GM18909 (cell line): ENCODE results near the gene SCN1B.
"Not testable (repeated sequence)": the region's sequence is repeated elsewhere in the genome, so short reads cannot be mapped to it uniquely, and the experiment has no call there.

ENCODE experiments used
- ATAC-seq: cut with Tn5 transposase; IDR thresholded peaks from one replicate; pipeline ENCODE4 v1.9.1; 2021; ENCODE audit warnings: mild to moderate bottlenecking; ENCODE audit not compliant: unreplicated experiment, poor library complexity

SCN1B gene

DNA sequence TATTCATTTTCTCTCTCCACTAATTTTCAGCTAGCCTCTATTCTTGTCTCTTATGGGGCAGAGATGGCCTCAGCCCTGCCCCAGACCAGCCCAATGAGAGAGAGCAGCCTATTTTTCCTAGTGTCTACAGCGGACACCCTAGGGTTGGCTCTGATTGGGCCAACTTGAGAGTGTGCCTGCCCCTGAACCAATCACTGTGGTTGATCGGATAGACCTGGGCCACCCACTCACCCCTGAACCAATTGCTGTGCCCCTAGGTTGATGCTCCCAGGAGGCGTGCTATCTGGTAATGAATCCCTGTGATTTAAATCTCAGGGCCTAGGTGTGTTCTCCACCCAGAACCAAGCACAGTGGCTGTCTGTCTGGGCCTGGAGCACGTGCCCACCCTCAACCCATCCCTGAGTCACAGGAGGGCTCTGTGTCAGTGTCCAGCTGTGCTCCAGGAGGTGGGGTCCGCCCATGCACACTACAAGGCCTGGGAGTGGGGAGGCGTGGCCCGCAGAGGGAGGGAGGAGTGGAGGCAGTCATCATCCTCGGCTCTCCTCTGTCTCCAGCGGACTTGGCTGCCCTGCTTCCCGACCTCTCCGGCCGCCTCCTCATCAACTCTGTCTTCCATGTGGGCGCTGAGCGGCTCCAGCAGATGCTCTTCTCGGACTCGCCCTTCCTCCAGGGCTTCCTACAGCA lies 14.9 kb upstream of the SCN1B start:
- ATAC-seq, result no peak

DNA sequence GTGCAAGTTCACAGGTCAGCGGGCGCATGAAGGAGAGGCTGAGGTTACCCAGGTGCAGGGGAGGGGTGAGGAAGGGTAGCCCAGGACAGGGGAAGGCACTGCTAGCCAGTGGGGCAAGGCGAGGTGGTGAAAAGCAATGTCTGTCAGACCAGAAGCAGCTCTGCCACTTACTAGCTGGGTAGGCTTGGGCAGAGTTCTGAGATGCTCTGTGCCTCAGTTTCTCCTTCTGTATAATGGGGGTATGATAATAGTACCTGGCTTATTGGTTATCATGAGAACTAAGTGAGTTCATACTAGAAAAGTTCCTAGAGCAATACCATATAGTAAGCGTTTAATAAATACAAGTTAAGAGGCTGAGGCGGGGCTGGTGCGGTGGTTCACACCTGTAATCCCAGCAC lies 14.3 kb upstream of the SCN1B start:
- ATAC-seq, result no peak

DNA sequence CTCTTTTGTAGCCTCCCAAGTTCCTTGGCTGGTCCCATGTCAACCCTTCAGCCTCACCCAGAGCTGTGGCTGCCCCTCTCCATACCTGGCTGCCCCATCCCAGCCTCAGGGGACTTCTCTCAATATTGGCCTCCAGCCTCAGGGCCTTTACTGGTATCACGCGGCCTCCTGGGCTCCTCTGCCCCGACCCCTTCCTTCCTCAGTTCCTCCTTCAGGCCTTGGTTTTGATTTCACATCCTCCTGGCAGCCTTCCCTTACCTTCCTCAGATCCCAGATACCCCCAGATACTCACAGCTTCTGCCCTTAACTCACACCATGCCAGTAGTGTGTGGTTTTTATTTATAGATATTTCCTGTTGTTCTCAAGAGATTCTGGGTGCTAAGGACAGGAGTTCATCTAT lies 12.8 kb upstream of the SCN1B start:
- no peak for ATAC-seq

DNA sequence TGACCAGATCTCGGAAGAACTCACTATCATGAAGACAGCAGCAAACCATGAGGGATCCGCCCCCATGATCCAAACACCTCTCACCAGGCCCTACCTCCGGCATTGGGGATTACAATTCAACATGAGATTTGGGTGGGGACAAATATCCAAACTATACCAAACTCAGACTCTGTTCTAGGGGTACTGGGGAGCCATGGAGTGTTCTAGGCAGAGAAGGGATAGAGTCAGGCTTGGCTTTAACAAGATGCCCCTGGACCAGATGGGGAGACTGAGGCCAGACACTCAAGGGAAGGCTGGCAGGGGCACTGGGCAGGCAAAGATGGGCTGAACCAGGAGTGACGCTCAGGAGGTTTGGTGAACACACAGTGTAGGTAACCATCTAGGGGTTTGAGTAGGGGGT lies 11.9 kb upstream of the SCN1B start:
- ATAC-seq, result no peak

DNA sequence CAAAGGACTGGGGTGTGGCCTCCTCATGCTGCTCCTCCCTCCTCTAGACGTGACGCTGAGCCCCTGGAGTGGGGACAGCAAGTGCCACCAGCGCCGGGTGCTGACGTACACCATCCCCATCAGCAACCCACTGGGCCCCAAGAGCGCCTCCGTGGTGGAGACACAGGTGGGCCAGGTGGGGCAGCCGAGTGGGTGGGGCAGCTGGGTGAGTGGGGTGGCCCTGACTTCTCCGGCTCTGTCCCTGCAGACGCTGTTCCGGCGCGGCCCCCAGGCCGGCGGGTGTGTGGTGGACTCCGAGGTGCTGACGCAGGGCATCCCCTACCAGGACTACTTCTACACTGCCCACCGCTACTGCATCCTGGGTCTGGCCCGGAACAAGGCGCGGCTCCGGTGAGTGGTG lies 11.1 kb upstream of the SCN1B start:
- ATAC-seq, result no peak

DNA sequence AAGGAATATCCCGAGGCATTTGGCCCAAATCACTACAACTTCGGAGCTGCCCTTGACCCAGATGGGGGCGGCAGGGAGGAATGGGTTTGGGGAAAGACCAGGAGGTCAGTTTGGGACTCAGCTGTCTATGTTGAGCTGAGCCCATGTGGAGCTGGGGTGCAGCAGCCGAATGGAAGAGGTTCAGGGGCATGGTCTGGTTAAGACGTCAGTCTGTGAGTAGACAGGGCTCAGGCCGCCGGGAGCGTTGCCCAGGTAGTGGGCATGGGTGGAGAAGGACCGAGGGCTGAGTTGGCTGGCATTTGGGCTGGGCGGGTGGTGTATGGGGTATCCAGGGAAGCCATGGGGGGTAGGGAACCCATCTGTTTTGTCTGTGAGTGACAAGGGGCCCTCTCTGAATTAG lies 9.3 kb upstream of the SCN1B start:
- no peak for ATAC-seq

DNA sequence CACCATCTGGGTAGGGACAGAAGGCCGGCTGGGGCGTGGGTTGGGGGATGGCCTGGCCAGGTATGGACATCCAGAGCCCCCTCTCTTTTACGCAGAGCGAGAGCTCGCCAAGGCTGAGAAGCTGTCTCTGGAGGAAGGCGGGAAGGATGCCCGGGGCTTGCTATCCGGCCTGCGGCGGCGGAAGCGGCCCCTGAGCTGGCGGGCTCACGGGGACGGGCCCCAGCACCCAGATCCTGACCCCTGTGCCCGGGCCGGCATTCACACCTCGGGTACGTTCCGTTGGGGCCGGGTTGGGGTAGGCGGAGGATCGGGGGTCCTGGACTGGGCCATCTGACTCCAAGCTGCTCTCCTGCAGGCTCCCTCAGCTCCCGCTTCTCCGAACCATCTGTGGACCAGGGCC lies 8.7 kb upstream of the SCN1B start:
- no peak for ATAC-seq

DNA sequence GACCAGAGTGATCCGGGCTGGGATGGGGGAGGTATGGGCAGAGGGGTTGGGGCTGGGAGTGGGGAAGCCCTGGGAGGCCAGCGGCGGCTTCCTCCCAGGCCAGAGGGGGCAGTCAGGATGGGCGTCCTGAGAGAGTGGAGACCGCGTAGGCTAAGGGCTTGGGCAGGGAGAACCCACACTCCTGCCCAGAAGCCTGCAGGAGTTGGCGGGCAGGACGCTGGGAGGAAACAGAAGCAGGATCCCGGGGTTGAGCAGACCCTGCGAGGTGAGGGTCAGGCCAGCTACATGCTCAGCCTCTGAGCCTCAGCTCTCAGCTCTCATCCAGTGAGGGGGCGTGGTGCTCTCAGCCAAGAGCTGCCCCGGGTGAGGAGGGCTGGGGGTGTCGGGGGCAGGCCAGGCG lies 7.8 kb upstream of the SCN1B start:
- ATAC-seq, result no peak

DNA sequence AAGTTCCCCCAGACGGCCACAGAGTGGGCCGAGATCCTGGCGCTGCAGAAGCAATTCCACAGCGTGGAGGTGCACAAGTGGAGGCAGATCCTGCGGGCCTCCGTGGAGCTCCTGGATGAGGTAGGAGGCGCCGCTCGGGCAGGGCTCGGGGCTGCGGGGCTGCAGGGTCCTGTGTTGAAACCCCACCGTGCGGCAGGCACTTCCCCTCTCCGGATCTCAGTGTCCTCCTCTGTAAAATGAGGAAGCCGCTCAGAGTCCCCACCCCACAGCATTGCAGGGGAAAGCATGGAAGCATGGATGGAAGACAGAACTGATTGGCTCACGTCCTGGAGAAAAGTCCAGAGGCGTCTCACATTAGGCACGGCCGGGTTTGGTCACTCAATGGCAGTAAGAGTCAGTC lies 6.8 kb upstream of the SCN1B start:
- ATAC-seq, result no peak

DNA sequence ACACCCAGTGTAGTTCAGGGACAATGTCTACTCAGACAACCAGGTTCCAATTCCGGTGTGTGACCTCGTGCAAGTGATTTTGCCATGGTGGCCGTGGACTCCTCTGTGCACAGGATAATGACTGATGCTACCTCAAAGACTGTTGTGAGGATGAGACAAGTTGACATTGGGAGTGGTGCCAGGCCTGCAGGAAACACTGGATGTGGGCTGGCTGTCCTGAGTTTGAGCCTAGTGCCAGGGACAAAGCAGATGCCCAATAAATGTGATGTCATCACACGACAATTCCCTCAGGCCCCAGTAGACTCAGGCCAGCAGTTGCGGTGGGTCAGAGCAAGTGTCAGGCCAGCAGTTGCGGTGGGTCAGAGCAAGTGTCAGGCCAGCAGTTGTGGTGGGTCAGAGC lies 6.2 kb upstream of the SCN1B start:
- no peak for ATAC-seq

DNA sequence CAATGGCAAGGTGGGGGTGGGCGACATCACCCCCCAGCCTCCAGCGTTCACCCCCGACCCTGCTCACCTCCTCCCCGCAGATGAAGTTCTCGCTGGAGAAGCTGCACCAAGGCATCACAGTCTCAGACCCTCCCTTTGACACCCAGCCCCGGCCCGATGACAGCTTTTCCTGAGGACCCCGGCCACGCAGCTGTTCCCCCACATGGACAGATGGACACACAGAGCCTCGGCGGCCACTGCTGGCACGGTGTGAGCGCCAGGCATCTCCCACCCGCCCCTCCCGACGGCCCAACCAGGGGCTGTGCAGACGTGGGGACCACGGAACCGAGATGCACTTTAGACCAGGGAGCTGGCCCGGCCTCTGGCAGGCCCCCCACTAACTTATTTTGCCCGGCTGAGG lies 4.3 kb upstream of the SCN1B start:
- no peak for ATAC-seq

DNA sequence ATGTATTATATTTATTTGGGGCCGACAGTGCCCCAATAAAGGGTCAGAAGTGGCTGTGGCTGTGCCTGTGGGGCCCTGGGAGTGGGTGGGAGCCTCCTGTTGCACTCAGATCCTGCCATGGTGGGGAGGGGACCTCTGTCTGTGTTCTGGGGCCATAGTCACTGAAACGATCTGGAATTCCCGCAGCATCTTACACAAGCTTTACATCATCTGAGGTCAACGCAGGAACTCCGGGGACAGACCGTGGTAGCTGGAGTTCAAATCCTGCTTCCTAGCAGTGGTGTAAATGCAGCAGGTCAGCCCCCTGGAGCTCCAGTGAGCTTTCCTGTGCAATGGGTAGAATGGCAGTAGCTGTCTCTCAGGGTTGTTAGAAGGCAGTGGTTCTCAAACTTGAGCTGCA lies 3.9 kb upstream of the SCN1B start:
- no peak for ATAC-seq

DNA sequence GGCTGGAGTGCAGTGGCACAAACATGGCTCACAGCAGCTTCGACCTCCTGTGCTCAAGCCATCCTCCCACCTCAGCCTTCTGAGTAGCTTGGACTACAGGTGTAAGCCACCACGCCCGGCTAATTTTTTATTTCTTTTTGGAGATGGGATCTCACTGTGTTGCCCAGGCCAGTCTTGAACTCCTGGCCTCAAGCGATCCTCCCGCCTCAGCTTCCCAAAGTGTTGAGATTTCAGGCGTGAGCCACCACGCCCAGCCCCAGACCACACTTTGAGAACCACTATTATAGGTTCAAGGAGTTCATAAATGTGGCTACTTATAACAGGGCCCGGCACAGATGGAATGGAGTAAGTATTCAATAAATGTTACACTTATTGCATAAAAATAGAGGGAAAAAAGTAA lies 3.3 kb upstream of the SCN1B start:
- ATAC-seq, result no peak

DNA sequence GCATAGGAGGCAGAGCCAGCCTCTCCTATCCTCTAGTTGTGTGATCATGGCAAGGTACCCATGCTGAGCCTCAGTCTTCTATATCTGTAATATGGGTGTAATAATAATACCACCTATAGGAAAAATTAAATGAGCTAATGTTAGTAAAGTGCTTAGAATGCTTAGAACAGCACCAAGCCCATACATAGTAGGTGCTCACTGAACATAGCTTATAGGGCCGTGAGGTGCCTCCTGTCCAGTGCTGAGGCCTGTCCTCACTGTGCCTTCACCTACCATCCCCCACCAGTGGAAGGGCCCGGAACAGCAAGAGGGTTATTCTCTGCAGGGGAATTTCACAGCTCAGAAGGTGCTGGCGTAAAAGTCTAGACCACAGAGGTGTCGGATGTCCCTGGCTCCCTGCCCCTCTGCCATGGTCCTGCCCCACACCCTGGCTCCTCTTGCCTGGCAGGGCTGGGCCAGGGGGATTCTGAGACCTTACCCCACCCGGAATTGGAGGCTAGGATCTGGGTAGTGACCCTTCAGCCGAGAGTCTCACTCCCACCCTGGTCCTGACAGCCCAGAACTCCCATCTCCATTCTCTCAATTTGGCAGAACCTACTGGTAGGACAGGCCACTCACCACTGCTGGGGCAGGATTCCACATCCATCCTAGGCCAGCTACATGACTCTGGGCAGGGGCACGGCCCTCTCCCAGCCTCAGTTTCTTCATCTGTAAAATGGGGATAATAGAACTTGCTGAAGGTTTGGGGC lies 2.2 kb upstream of the SCN1B start:
- no peak for ATAC-seq

DNA sequence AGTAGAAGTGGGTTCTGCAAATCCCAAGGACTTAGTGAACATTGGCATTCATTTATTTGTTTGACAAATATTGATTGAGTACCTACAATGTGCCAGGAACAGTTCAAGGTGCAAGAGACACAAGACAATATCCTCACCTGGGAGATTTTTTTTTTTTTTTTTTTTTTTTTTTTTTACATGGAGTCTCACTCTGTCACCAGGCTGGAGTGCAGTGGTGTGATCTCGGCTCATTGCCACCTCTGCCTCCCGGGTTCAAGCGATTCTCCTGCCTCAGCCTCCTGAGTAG lies 1.7 kb upstream of the SCN1B start:
- not testable (repeated sequence) for ATAC-seq

DNA sequence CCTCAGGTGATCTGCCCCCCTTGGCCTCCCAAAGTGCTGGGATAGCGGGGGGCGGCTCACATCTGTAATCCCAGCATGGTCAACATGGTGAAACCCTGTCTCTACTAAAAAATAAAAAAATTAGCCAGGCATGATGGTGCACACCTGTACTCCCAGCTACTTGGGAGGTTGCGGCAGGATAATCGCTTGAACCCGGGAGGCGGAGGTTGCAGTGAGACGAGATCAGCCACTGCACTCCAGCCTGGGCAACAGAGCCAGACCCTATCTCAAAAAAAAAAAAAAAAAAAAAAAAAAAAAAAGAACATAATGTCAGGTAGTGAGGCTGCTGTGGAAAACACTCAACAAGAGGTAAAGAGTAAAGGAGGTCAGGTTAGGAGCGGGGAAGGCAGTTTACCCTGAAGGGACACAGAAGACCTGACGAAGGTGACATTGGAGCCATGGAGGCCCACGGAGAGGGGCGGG lies 964 bp upstream of the SCN1B start:
- ATAC-seq, result not testable (repeated sequence)

DNA sequence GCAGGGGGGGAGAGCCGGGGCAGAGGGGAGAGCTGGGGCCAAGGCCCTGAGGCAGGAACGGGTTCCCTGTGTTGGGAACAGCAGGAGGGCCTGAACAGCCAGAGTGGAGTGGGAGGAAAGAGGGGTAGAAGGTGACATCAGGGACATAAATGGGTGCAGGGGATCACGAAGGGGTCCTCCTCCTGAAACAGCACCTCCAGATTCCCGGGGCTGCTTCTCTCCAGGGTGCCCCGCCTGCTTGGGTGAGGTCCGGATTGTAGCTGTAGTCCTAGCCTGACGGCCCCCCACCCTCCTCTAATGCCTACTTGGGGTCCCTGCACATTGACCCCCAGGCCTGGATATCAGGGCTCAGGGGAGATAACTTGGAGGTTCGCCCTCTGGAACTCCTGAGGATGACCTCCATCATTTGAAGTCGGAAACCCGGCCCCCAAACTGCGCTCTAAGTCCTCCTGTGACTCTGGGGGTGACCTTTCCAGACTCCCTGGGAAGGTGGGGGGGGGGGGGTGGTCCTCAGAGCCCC lies 473 bp upstream of the SCN1B start:
- ATAC-seq, result no peak

DNA sequence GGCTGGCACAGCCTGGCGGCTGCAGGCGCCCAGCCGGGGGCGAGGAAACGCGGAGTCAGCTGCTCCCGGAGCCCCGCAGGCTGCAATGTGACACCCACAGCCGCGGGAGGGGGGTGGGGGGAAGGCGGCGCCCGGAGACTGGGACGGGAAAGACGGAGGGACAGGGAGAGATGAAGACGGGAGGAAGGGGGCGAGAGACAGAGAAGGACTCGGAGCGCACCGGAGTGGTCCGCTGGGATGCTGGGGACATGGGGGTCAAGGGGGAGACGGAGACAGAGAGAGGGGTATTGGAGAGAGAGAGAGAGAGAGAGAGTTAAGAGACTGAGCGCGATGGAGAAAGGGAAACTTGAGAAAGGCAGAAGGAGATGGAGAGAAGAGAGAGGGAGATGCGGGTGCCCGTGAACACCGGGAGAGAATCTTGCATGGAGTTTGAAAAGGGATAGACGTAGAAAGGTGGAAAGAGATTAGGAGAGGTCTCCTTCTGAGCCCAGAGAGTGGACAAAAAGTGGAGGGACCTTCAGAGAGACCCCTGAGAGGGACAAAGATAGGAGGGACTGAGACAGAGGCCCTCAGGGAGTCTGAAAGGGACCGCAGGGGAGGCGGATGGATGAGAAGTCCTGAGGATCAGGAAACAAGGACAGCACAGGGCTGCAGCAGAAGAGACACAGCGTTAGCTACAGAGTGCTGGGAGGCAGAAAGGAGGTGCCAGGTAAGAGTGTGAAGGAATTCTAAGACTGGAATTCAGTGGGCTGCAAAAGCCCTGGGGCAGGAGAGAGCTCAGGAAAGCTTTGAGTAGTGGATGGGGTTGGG lies 1.0 kb downstream of the SCN1B start:
- no peak for ATAC-seq

DNA sequence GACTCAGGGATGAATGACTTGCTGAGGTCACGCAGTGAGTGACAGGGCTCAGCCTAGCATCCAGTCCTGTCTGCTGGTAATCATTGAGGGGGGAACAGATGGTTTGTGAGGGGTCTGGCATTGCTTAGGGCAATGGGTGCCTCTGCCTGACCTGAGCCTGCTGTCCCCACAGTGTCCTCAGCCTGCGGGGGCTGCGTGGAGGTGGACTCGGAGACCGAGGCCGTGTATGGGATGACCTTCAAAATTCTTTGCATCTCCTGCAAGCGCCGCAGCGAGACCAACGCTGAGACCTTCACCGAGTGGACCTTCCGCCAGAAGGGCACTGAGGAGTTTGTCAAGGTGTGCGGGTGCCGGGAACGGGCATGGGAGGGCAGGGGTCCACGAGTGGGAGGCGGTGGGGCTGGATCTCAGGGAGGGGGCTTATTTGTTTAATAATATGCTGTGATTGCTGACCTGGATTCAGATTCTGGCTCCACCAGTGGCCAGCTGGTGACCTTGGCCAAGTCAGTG lies 2.1 kb downstream of the SCN1B start:
- ATAC-seq, result no peak

DNA sequence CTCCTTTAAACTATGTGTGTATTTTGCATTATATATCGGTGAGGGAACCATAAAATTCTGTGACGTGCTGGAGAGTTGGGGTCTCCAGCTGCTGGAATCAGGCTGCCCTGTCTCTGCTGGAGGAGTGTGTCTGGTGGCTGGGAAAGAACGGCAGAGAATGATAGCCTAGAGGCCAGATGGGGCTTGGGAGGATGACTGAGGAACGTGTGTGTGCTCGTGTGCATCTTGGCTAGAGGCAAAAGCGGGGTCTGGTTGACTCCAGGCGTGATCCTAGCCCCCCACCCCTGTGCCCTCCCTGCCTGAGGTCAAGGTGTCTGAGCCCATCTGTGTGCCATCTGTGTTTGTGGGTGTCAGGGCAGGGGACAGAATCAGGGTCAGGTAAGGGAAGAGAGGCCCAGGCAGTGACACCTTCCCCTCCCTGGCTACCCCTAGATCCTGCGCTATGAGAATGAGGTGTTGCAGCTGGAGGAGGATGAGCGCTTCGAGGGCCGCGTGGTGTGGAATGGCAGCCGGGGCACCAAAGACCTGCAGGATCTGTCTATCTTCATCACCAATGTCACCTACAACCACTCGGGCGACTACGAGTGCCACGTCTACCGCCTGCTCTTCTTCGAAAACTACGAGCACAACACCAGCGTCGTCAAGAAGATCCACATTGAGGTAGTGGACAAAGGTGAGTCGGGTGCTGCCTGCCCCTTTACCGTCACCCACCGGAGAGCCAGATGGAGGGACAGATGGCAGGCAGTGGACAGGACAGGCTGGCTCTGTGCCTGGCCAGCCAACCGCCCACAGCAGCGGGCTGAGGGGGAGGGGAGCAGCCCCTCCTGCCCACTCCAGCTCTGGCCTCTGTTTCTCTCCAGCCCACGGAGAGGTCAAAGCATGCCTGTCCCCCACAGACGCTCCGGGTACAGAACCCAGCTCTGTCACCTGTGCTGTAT lies 3.1 kb downstream of the SCN1B start:
- ATAC-seq, result no peak
